Lower leg skin (tissue), 4 donors: Measurements from ENCODE around the gene KCTD5. TPM values are rescaled to one million over a fixed set of nuclear protein-coding genes. Genes with fewer than 3 reads are reported as not detected.
A peak's percentile ranks its signal among the peaks of the same experiment; 100 is the strongest.

Experiments used
- DNase-seq, 2 donors: peaks; one replicate each; pipeline ENCODE4 v3.0.0-alpha.2; 2019; ENCODE audit warnings: low spot score in 2 of 2
- H3K4me3 ChIP-seq: fragments of 200-600 bp; sonication (generic); 2 replicates; pipeline ENCODE4 v1.5.1; 2017; ENCODE audit warnings: mild to moderate bottlenecking, low read depth; ENCODE audit not compliant: poor library complexity, severe bottlenecking
- CTCF ChIP-seq, 3 donors: fragments of 450-650 bp; IDR thresholded peaks; one replicate each; pipeline ENCODE4 v1.5.1; 2016; ENCODE audit warnings: antibody characterized with exemption in 3 of 3, mild to moderate bottlenecking in 3 of 3, moderate library complexity in 2 of 3
- POLR2A ChIP-seq, 2 donors: fragments of 450-650 bp; IDR thresholded peaks; one replicate each; pipeline ENCODE4 v1.6.1; 2016 to 2017; ENCODE audit warnings: antibody characterized with exemption in 2 of 2, mild to moderate bottlenecking in 1 of 2, moderate library complexity in 1 of 2
- WGBS, 2 donors: methylation state at CpG; one replicate each; pipeline ENCODE4 v1.1.5; 2018; 5-methylcytosine and 5-hydroxymethylcytosine counted together
- intact Hi-C: fragments of 100-400 bp; cut with DNase I; formaldehyde crosslinking; loops from one replicate; pipeline ENCODE4 v1.15.0; 2023; ENCODE audit warnings: low total_unique reads
- total RNA-seq, 4 donors: library from RNA; depleted of rRNA; stranded (reverse); fragments of >200 nt; gene quantifications; one replicate each; pipeline ENCODE4 v1.1.0, GENCODE V29; 2016

KCTD5 gene
- total RNA-seq, 4 donors from 2014 or later, result 34.9 to 61.9 (median 51.1) TPM

GRCh38 chr16:2712063-2712441 is 29.7 kb downstream of the KCTD5 start:
- intact Hi-C loops, result no loop called here
- DNase-seq, result peak in 1 of 2 donors; percentile 80
- no peak for TF ChIP-seq CTCF (IDR thresholded peaks at IDR 0.05)
- no peak for TF ChIP-seq POLR2A (IDR thresholded peaks at IDR 0.05)
- H3K4me3 ChIP-seq, result no peak overlapping the region
- 59 to 68% methylated on average over 9 to 14 of the region's 14 CpGs for WGBS, 2 donors

GRCh38 chr16:2712546-2712945 is 30.2 kb downstream of the KCTD5 start:
- H3K4me3 ChIP-seq, result no peak overlapping the region
- 72 to 82% methylated on average over 20 to 21 of the region's 21 CpGs for WGBS, 2 donors
- peak in 1 of 2 donors; percentile 83 for DNase-seq
- TF ChIP-seq CTCF (IDR thresholded peaks at IDR 0.05) (no peak), POLR2A (IDR thresholded peaks at IDR 0.05) (no peak)
- intact Hi-C loops, result no loop called here

- TF ChIP-seq CTCF (IDR thresholded peaks at IDR 0.05), result no peak
- TF ChIP-seq POLR2A (IDR thresholded peaks at IDR 0.05), result no peak
- peak in 1 of 2 donors; percentile 65 for DNase-seq
- WGBS, 2 donors, result 65 to 71% methylated on average over 14 of the region's 14 CpGs
- no peak overlapping the region for H3K4me3 ChIP-seq
- intact Hi-C loops, result no loop called here
Measured at GRCh38 chr16:2713523-2713922, 31.2 kb downstream of the KCTD5 start.

- DNase-seq, result no peak
- 76 to 81% methylated on average over 28 of the region's 28 CpGs for WGBS, 2 donors
- TF ChIP-seq POLR2A (IDR thresholded peaks at IDR 0.05), result no peak
- TF ChIP-seq CTCF (IDR thresholded peaks at IDR 0.05), result no peak
- H3K4me3 ChIP-seq, result no peak overlapping the region
- intact Hi-C loops, result no loop called here
Measured at GRCh38 chr16:2713985-2714774, 31.9 kb downstream of the KCTD5 start.

- WGBS, 2 donors, result 30 to 33% methylated on average over 9 of the region's 9 CpGs
- TF ChIP-seq CTCF (IDR thresholded peaks at IDR 0.05) (no peak), POLR2A (IDR thresholded peaks at IDR 0.05) (no peak)
- no peak for DNase-seq
- H3K4me3 ChIP-seq, result no peak overlapping the region
- intact Hi-C loops, result no loop called here
Measured at GRCh38 chr16:2715064-2715463, 32.7 kb downstream of the KCTD5 start.

GRCh38 chr16:2715519-2715918 is 33.2 kb downstream of the KCTD5 start:
- intact Hi-C loops, result no loop called here
- WGBS, 2 donors, result 0 to 6% methylated on average over 3 to 28 of the region's 33 CpGs
- H3K4me3 ChIP-seq, result no peak overlapping the region
- no peak for DNase-seq
- TF ChIP-seq POLR2A (IDR thresholded peaks at IDR 0.05) (no peak), CTCF (IDR thresholded peaks at IDR 0.05) (no peak)
